Measurements from ENCODE around the gene GLP1R.

GLP1R gene

GRCh38 chr6:39048481-39049399 is at the start of gene GLP1R:
TSS of gene GLP1R (plus strand) at chr6:39048781. CDS start at chr6:39048841, 60 bp downstream.
- peak; percentile 13 for DNase-seq (ENCODE audit: low spot score)

GRCh38 chr6:39003072-39003471 is 45.5 kb upstream of the GLP1R start:
- DNase-seq (ENCODE audit: low spot score) = no peak

- no peak for DNase-seq (ENCODE audit: low spot score)
These were observed 45.1 kb upstream of the GLP1R start for GRCh38 chr6:39003492-39003891.

GRCh38 chr6:39004801-39005200 is 43.8 kb upstream of the GLP1R start:
- no peak for DNase-seq (ENCODE audit: low spot score)

- no peak for DNase-seq (ENCODE audit: low spot score)
These were observed 42.8 kb upstream of the GLP1R start for GRCh38 chr6:39005774-39006173.

GRCh38 chr6:39007575-39007974 is 41.0 kb upstream of the GLP1R start:
- DNase-seq (ENCODE audit: low spot score) = no peak

GRCh38 chr6:39008737-39009136 is 39.8 kb upstream of the GLP1R start:
- DNase-seq (ENCODE audit: low spot score) = no peak

GRCh38 chr6:39009476-39009875 is 39.1 kb upstream of the GLP1R start:
- DNase-seq (ENCODE audit: low spot score) = no peak

- no peak for DNase-seq (ENCODE audit: low spot score)
These were observed 31.6 kb upstream of the GLP1R start for GRCh38 chr6:39016839-39017546.

GRCh38 chr6:39017547-39017880 is 31.1 kb upstream of the GLP1R start:
- no peak for DNase-seq (ENCODE audit: low spot score)

- no peak for DNase-seq (ENCODE audit: low spot score)
These were observed 30.5 kb upstream of the GLP1R start for GRCh38 chr6:39018103-39018502.

- no peak for DNase-seq (ENCODE audit: low spot score)
These were observed 28.4 kb upstream of the GLP1R start for GRCh38 chr6:39020136-39020535.

- DNase-seq (ENCODE audit: low spot score) = no peak
These were observed 27.5 kb upstream of the GLP1R start for GRCh38 chr6:39021041-39021440.

- DNase-seq (ENCODE audit: low spot score) = no peak
These were observed 26.8 kb upstream of the GLP1R start for GRCh38 chr6:39021779-39022178.

- no peak for DNase-seq (ENCODE audit: low spot score)
These were observed 22.4 kb upstream of the GLP1R start for GRCh38 chr6:39026175-39026574.

GRCh38 chr6:39029156-39030011 is 19.2 kb upstream of the GLP1R start:
- peak; percentile 63 for DNase-seq (ENCODE audit: low spot score)

GRCh38 chr6:39035681-39036080 is 12.9 kb upstream of the GLP1R start:
- DNase-seq (ENCODE audit: low spot score) = no peak

GRCh38 chr6:39037082-39037508 is 11.5 kb upstream of the GLP1R start:
- DNase-seq (ENCODE audit: low spot score) = no peak

GRCh38 chr6:39037707-39038106 is 10.9 kb upstream of the GLP1R start:
- no peak for DNase-seq (ENCODE audit: low spot score)

- no peak for DNase-seq (ENCODE audit: low spot score)
These were observed 8.4 kb upstream of the GLP1R start for GRCh38 chr6:39040080-39040673.

GRCh38 chr6:39041072-39041471 is 7.5 kb upstream of the GLP1R start:
- DNase-seq (ENCODE audit: low spot score) = no peak

GRCh38 chr6:39043776-39044175 is 4.8 kb upstream of the GLP1R start:
- DNase-seq (ENCODE audit: low spot score) = no peak
